ENCODE data around the gene EFNA5. TPM values are rescaled to one million over a fixed set of nuclear protein-coding genes. Genes with fewer than 3 reads are reported as not detected.

EFNA5 gene
- total and polyA plus RNA-seq, 2 of the 8 experiments (the other 6 are each of a cell fraction or from before 2014, with no cell fraction given), result 9.6 to 21.8 TPM

DNA sequence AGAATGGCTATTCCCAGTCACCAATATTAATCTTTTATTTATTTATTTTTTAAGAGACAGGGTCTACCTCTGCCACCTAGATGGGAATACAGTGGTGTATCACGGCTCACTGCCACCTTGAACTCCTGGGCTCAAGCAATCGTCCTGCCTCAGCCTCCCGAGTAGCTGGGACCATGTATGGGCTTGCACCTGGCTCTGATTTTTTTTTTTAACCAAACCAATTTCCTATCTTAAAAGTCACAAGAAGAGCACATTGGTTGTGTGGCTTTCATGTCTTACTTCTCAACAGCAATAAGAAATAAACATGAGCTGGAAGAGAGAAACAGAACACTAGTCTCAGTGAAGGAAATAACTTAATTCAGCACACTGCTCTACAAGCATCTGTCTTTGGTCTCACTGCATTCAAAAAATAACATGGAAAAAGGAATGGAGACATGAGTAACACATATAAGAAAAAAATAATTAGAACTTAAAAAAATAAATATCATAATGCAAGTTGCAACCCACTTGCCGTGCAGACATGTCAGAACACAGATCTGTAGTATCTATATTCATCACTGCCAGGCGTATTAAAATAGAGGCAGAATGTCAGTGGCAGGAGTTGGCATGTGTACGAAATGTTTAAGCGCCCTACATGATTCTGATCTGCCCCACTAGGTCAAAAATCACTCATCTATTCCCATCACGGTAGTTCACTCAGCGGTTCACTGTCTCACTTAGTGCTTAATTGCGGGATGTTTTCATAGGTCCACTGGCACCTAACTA lies 66.4 kb downstream of the EFNA5 start:
- H3K79me2 ChIP-seq (ENCODE audit: control insufficient read depth in 1 of 2, insufficient read depth in 2 of 2, low read length in 2 of 2), result peaks cover 2 to 25% of the 10 kb centered on the region in 2 experiments; a peak in 3 of 4 replicates
- no peak for DNase-seq (ENCODE audit: low read depth in 1 of 2, low spot score in 2 of 2)
- no peak for TF ChIP-seq BCL11A (IDR thresholded peaks at IDR 0.05; ENCODE audit: low read depth in 2 of 2, low read length in 2 of 2)
- TF ChIP-seq ASH2L (IDR thresholded peaks at IDR 0.05; ENCODE audit: low read length), result no peak
- H3K4ac ChIP-seq (replicated peaks; ENCODE audit: insufficient read length, low read depth, low read length), result no peak overlapping the region
- no peak overlapping the region for H2BK20ac ChIP-seq (ENCODE audit: low read length)
- H3K18ac ChIP-seq (ENCODE audit: extremely low read depth, low read length), result no peak overlapping the region
- H3K23me2 ChIP-seq (ENCODE audit: low read depth, low read length), result peaks cover 1% of the 10 kb centered on the region; the same call in 1 of the 2 replicates
- H3K9me3 ChIP-seq (ENCODE audit: insufficient read depth in 2 of 2, low read depth in 1 of 2, low read length in 1 of 2), result no peaks in the 10 kb centered on the region
- no peak overlapping the region for H3K9ac ChIP-seq (replicated peaks in 1 of 4; ENCODE audit: extremely low read depth in 1 of 4, low read depth in 3 of 4, low read length in 3 of 4)
- H2BK15ac ChIP-seq (ENCODE audit: low read length), result no peak overlapping the region
- H2AK5ac ChIP-seq (ENCODE audit: low read depth, low read length), result no peak overlapping the region
- ChIA-PET POLR2A (ENCODE audit: partially characterized antibody) (interaction anchor here (0.6 kb wide), 1 partner anchor 612 kb away, joined by 3 read pairs; no protein-coding TSS in a partner anchor), CTCF (ENCODE audit: partially characterized antibody) (interaction anchor here (1.1 to 1.4 kb wide), 3 partner anchors 26 to 357 kb away, joined by 4 read pairs; no protein-coding TSS in a partner anchor)
- H4K91ac ChIP-seq (replicated peaks; ENCODE audit: insufficient read length, low read length), result no peak overlapping the region
- no peak overlapping the region for H4K8ac ChIP-seq (ENCODE audit: extremely low read depth, insufficient read depth, low read length)
- H3K14ac ChIP-seq (ENCODE audit: insufficient read length), result no peak overlapping the region
- H3K4me3 ChIP-seq (ENCODE audit: extremely low read depth in 1 of 4, insufficient read depth in 2 of 4, low read depth in 3 of 4, low read length in 4 of 4), result no peak overlapping the region
- no peaks in the 10 kb centered on the region for H3K27me3 ChIP-seq (replicated peaks in 1 of 4; ENCODE audit: control insufficient read depth in 3 of 4, extremely low read depth in 1 of 4, insufficient read depth in 3 of 4, low read length in 3 of 4)
- H2AFZ ChIP-seq (ENCODE audit: low read length), result no peak overlapping the region
- H2BK12ac ChIP-seq (ENCODE audit: low read depth, low read length), result no peak overlapping the region
- H4K5ac ChIP-seq (ENCODE audit: insufficient read length, low read depth, low read length), result no peak overlapping the region
- no peak overlapping the region for H2BK120ac ChIP-seq (replicated peaks; ENCODE audit: low read depth, low read length)
- 90% methylated on average over 10 of the region's 10 CpGs; no CpG with 5 or more reads in 1 of the 2 experiments for WGBS, 2 experiments (ENCODE audit: extremely low coverage in 1 of 2, insufficient coverage in 1 of 2, insufficient read length in 1 of 2, insufficient replicate concordance in 2 of 2, low coverage in 1 of 2, low lambda C conversion rate in 2 of 2, missing lambda C conversion rate in 1 of 2)
- H3K4me1 ChIP-seq (replicated peaks in 1 of 4; ENCODE audit: control insufficient read depth in 3 of 4, insufficient read depth in 4 of 4, low read length in 3 of 4), result peaks cover 0 to 20% (median 4%) of the 10 kb centered on the region in 4 experiments; a peak in 4 of 7 replicates
- no peak overlapping the region for H3K23ac ChIP-seq (ENCODE audit: insufficient read length)
- H3K4me2 ChIP-seq (ENCODE audit: insufficient read depth in 1 of 2, low read depth in 2 of 2, low read length in 2 of 2), result no peak overlapping the region
- H2BK5ac ChIP-seq (ENCODE audit: low read depth, low read length), result no peak overlapping the region
- H4K20me1 ChIP-seq (replicated peaks in 1 of 2; ENCODE audit: control insufficient read depth in 1 of 2, insufficient read depth in 2 of 2, low read length in 2 of 2), result peaks cover 0 to 1% of the 10 kb centered on the region in 2 experiments
- no peak overlapping the region for H3K27ac ChIP-seq (ENCODE audit: low read depth, low read length)
- no peak for FAIRE-seq
- no peak overlapping the region for H3K56ac ChIP-seq (replicated peaks; ENCODE audit: insufficient read length, low read depth, low read length)
- H3K36me3 ChIP-seq (ENCODE audit: control insufficient read depth in 2 of 4, insufficient read depth in 4 of 4, low read length in 3 of 4), result no peaks in the 10 kb centered on the region
- no peaks in the 10 kb centered on the region for H3K79me1 ChIP-seq (ENCODE audit: low read depth, low read length)

All from H1 (cell line).